ENCODE measurements around the gene HBM. TPM values are rescaled to one million over a fixed set of nuclear protein-coding genes. Genes with fewer than 3 reads are reported as not detected.
"Not testable (repeated sequence)": the region's sequence is repeated elsewhere in the genome, so short reads cannot be mapped to it uniquely, and the experiment has no call there.

The HBM gene
- total RNA-seq, 1 donor from 2014 or later, result not detected

DNA sequence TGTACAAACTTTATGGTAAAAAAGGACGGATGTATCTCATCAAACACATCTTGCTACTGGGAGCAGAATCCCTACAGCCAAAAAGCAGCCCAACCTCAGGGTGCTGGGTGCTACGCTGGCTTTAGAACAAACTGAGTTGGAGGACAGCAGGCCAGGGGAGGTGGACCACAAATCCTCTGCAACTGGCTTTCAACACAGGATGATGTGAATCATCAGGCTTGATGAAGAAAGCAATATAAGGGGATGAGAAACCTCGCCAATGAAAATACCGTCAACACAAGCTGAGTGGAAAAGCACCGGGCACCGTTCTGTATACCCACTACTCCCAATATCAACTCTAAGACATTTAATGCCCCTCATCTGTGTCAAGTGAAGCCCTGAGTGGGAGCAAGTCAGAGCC, 28.7 kb downstream of the HBM start:
- no peak for DNase-seq (ENCODE audit: low spot score in 2 of 2)
- H3K4me1 ChIP-seq, result no peaks in the 10 kb centered on the region
- H3K9me3 ChIP-seq, result no peaks in the 10 kb centered on the region
- TF ChIP-seq, protein P1, sequence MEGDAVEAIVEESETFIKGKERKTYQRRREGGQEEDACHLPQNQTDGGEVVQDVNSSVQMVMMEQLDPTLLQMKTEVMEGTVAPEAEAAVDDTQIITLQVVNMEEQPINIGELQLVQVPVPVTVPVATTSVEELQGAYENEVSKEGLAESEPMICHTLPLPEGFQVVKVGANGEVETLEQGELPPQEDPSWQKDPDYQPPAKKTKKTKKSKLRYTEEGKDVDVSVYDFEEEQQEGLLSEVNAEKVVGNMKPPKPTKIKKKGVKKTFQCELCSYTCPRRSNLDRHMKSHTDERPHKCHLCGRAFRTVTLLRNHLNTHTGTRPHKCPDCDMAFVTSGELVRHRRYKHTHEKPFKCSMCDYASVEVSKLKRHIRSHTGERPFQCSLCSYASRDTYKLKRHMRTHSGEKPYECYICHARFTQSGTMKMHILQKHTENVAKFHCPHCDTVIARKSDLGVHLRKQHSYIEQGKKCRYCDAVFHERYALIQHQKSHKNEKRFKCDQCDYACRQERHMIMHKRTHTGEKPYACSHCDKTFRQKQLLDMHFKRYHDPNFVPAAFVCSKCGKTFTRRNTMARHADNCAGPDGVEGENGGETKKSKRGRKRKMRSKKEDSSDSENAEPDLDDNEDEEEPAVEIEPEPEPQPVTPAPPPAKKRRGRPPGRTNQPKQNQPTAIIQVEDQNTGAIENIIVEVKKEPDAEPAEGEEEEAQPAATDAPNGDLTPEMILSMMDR (IDR thresholded peaks at IDR 0.05), result no peak
- no peak overlapping the region for H3K27ac ChIP-seq
- intact Hi-C loops (cut with DNase I), result no loop called here
- H3K4me3 ChIP-seq, result no peak overlapping the region
- no peaks in the 10 kb centered on the region for H3K27me3 ChIP-seq
- peaks cover 98% of the 10 kb centered on the region in 2 donors for H3K36me3 ChIP-seq

DNA sequence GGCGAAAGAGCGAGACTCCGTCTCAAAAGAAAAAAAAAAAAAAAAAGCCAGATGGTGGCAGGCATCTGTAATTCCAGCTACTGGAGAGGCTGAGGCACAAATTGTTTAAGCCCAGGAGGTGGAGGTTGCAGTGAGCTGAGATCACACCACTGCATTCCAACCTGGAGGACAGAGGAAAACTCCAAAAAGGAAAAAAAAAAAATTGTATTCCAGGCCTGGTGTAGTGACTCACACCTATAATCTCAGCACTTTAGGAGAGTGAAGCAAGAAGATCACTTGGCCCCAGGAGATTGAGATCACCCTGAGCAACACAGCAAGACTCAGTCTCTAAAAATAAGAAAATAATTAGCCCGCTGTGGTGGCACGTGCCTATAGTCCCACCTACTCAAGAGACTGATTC, 34.6 kb downstream of the HBM start:
- Histone ChIP-seq H3K4me1 (no peaks in the 10 kb centered on the region), H3K27ac (no peak overlapping the region), H3K27me3 (no peaks in the 10 kb centered on the region), H3K36me3 (peaks cover 84 to 85% of the 10 kb centered on the region in 2 donors), H3K9me3 (no peaks in the 10 kb centered on the region), H3K4me3 (no peak overlapping the region)
- DNase-seq (ENCODE audit: low spot score in 2 of 2), result no peak
- TF ChIP-seq, protein P1 (IDR thresholded peaks at IDR 0.05), result no peak
- intact Hi-C loops (cut with DNase I), result no loop called here

DNA sequence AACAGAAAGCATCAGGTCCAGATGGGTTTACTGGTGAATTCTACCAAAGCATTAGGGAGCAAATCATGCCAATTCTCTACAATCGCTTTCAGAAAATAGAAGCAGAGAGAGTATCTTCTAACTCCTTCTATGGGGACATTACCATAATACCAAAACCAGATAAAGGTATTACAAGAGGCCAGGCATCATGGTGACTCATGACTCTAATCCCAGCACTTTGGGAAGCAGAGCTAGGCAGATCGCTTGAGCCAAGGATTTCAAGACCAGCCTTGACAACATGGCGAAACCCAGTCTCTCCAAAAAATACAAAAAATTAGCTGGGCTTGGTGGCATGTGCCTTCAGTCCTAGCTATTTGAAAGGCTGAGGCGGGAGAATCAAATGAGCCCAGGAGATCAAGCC, 37.5 kb downstream of the HBM start:
- TF ChIP-seq, protein P1 (IDR thresholded peaks at IDR 0.05), result no peak
- peaks cover 84 to 85% of the 10 kb centered on the region in 2 donors for H3K36me3 ChIP-seq
- intact Hi-C loops (cut with DNase I), result no loop called here

DNA sequence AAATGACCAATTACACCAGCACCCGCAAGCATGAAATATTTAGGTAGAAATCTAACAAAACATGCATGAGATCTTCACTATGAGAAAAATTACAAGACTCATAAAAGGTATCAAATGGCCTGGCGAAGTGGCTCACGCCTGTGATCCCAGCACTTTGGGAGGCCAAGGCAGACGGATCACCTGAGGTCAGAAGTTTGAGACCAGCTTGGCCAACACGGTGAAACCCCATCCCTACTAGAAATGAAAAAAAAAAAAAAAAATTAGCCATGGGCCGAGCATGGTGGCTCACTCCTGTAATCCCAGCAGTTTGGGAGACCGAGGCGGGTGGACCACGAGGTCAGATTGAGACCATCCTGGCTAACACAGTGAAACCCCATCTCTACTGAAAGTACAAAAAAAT, 38.3 kb downstream of the HBM start:
- H3K27me3 ChIP-seq; H3K9me3 ChIP-seq; H3K4me1 ChIP-seq; intact Hi-C loops (cut with DNase I); DNase-seq (ENCODE audit: low spot score in 2 of 2); H3K4me3 ChIP-seq; H3K27ac ChIP-seq: not testable (repeated sequence)
- peaks cover 80 to 85% of the 10 kb centered on the region in 2 donors for H3K36me3 ChIP-seq

More for the DNA sequence above, 37.5 kb downstream of the HBM start:
- no peaks in the 10 kb centered on the region for H3K9me3 ChIP-seq
- no peaks in the 10 kb centered on the region for H3K4me1 ChIP-seq
- no peak overlapping the region for H3K27ac ChIP-seq
- DNase-seq (ENCODE audit: low spot score in 2 of 2), result no peak
- no peak overlapping the region for H3K4me3 ChIP-seq
- no peaks in the 10 kb centered on the region for H3K27me3 ChIP-seq

DNA sequence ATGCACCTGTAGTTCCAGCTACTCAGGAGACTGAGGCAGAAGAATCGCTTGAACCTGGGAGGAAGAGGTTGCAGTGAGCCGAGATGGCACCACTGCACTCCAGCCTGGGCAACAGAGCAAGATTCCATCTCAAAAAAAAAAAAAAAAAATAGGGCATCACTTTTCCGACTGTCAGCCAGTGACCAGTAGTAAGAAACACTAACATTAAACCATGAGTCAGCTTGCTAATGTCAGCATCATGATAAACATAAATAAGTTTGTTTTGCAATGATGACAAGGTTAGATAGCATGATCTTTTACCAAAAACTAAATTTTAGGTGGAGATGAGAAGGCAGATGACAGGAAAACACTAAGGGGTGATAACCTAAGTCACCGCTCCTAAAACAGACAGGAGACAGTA, 43.6 kb downstream of the HBM start:
- H3K36me3 ChIP-seq, result peaks cover 57 to 81% of the 10 kb centered on the region in 2 donors
- H3K9me3 ChIP-seq; H3K4me3 ChIP-seq; H3K4me1 ChIP-seq; DNase-seq (ENCODE audit: low spot score in 2 of 2); intact Hi-C loops (cut with DNase I); H3K27me3 ChIP-seq; H3K27ac ChIP-seq: not testable (repeated sequence)

DNA sequence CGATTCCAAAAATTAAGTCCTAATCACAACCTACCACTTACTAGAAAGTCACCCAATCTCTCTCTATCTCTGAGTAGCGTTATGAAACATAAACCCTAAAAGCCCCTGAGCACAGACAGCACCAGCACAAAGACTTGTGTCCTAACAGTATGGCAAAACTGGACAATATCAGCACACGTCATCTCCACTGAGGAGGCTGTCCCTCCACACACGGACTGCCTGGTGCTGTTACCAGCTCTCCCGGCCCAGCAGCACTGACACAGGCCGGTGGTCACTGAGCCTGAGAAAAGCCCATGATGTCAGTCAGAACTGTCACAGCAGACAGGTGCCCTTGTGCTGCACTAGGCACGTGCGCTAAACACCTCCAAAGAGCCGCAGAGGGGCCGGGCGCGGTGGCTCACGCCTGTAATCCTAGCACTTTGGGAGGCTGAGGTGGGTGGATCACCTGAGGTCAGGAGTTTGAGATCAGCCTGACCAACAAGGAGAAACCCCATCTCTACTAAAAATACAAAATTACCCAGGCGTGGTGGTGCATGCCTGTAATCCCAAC, 45.9 kb downstream of the HBM start:
- H3K4me3 ChIP-seq; H3K27ac ChIP-seq; intact Hi-C loops (cut with DNase I); H3K9me3 ChIP-seq; DNase-seq (ENCODE audit: low spot score in 2 of 2); H3K4me1 ChIP-seq; H3K27me3 ChIP-seq: not testable (repeated sequence)
- peaks cover 53 to 78% of the 10 kb centered on the region in 2 donors for H3K36me3 ChIP-seq

DNA sequence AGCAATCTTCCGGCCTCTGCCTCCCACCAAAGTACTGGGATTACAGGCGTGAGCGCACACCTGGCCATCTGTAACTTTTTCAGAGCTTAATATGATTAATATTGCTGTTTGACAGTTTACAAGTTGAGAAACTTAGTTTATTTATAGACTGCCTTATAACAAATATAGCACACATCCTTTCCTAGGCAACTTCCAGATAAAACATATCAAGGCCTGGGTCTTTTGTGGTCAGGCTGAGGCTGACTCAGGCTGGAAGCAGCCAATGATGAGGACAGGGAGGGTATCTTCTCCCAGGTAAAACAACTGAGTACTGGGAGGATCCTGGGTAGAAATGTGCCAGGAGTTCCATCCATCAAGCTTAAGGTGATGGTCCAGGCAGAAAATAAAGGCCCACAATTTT, 47.2 kb downstream of the HBM start:
- intact Hi-C loops (cut with DNase I), result no loop called here
- Histone ChIP-seq H3K4me3 (no peak overlapping the region), H3K4me1 (no peaks in the 10 kb centered on the region), H3K27ac (no peak overlapping the region), H3K36me3 (peaks cover 51 to 79% of the 10 kb centered on the region in 2 donors), H3K9me3 (no peaks in the 10 kb centered on the region), H3K27me3 (no peaks in the 10 kb centered on the region)
- TF ChIP-seq, protein P1 (IDR thresholded peaks at IDR 0.05), result no peak
- no peak for DNase-seq (ENCODE audit: low spot score in 2 of 2)

Other genes starting within 250 kb of the HBM start
- gene POLR3K, start 112.4 kb upstream of the HBM start, total RNA-seq, result not detected
- gene SNRNP25, start 112.2 kb upstream of the HBM start, total RNA-seq, result not detected
- 146 TPM for gene RHBDF1, start 93.3 kb upstream of the HBM start, total RNA-seq
- 406 TPM for gene MPG, start 87.8 kb upstream of the HBM start, total RNA-seq
- gene NPRL3, start 27.3 kb upstream of the HBM start, total RNA-seq, result 24.9 TPM
- gene HBZ, start 13.3 kb upstream of the HBM start, total RNA-seq, result not detected
- gene HBA2, start 6.9 kb downstream of the HBM start, total RNA-seq, result 4,439 TPM
- 585 TPM for gene HBA1, start 10.7 kb downstream of the HBM start, total RNA-seq
- not detected for gene HBQ1, start 14.5 kb downstream of the HBM start, total RNA-seq
- gene LUC7L, start 63.5 kb downstream of the HBM start, total RNA-seq, result 53.0 TPM
- gene FAM234A, start 68.8 kb downstream of the HBM start, total RNA-seq, result 67.7 TPM
- 32.6 TPM for gene RGS11, start 110.0 kb downstream of the HBM start, total RNA-seq
- not detected for gene ARHGDIG, start 114.6 kb downstream of the HBM start, total RNA-seq
- gene PDIA2, start 117.2 kb downstream of the HBM start, total RNA-seq, result not detected
- gene AXIN1, start 186.7 kb downstream of the HBM start, total RNA-seq, result 27.6 TPM
- gene MRPL28, start 204.6 kb downstream of the HBM start, total RNA-seq, result 47.8 TPM
- gene PGAP6, start 216.0 kb downstream of the HBM start, total RNA-seq, result 47.6 TPM
- gene NME4, start 231.2 kb downstream of the HBM start, total RNA-seq, result 66.0 TPM
- 44.0 TPM for gene DECR2, start 235.9 kb downstream of the HBM start, total RNA-seq